Dermis microvascular lymphatic vessel endothelial cell (primary cell): ENCODE measurements around the gene AKT3. TPM values are rescaled to one million over a fixed set of nuclear protein-coding genes. Genes with fewer than 3 reads are reported as not detected.
"Not testable (repeated sequence)": the region's sequence is repeated elsewhere in the genome, so short reads cannot be mapped to it uniquely, and the experiment has no call there.

Source experiments
- DNase-seq, 2 donors: peaks; one replicate each; pipeline versions ENCODE4 v3.0.0 to v3.0.0-alpha.2; 2010; ENCODE audit warnings: low read depth in 2 of 2
- total RNA-seq: library from RNA; depleted of rRNA; stranded (reverse); fragments of >200 nt; gene quantifications from 2 replicates; pipeline ENCODE4 v1.2.1, GENCODE V29; 2014

The AKT3 gene
- total RNA-seq, 1 donor from 2014 or later, result 44.2 TPM

DNA sequence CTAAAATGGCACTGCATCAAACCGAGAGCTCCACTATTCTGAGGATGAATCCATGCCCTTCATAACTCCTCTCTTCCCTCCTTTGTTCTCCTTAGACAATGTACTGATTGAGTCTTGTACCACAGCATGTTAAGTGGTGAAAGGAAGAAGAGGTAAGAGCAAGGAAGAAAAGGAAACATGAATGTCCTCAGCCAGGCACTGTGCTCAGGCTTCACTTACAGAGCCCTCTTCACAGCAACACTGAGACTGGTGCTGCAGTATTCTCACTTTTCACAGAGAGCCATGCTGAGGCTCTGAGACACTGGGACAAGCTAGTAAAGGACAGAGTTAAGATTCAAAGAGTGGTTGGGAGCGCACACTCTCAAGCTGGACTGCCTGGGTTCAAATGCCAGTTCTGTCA lies 143.5 kb downstream of the AKT3 start:
- no peak for DNase-seq

GRCh38 chr1:243705585-243705984 lies 144.5 kb downstream of the AKT3 start:
- DNase-seq, result no peak

DNA sequence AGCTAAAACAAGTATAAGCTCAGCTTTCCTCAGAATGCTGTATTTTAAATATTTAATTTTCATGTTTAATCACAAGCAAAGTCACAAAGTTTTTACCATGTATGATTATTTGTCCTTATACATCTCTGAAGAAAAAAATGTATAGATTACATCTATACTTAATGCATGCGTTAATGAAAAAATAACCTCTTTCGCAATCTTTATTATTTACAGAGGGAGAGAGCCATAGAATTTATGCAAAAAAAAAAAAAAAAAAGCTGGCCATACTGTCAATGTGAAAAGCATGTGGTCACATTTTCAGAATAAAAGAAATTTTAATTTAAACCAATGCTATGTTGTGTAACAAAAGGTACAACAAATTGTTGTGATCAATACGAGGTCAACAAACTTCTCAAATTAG lies 148.2 kb downstream of the AKT3 start:
- no peak for DNase-seq

- no peak for DNase-seq
Observed at GRCh38 chr1:243693800-243694199, 156.2 kb downstream of the AKT3 start.

- no peak for DNase-seq
Observed at GRCh38 chr1:243686159-243686558, 163.9 kb downstream of the AKT3 start.

DNA sequence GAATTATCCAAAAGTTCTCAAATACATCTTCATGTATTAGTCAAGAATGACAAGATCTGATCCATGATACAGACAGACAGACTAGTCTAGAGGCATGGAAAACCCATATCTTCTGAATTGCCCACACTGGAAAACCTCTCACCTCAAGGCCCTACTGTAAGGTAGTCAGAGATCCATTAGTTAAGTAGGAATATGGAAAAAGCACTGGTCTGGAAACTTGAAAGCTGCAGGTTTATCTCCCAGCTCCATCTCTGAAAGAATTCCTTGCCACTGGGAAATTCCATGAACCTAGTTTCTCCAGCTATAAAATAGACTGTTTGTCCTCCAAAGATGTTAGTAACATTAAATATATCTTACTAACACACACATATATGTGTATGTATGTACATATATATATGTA lies 169.2 kb downstream of the AKT3 start:
- no peak for DNase-seq

DNA sequence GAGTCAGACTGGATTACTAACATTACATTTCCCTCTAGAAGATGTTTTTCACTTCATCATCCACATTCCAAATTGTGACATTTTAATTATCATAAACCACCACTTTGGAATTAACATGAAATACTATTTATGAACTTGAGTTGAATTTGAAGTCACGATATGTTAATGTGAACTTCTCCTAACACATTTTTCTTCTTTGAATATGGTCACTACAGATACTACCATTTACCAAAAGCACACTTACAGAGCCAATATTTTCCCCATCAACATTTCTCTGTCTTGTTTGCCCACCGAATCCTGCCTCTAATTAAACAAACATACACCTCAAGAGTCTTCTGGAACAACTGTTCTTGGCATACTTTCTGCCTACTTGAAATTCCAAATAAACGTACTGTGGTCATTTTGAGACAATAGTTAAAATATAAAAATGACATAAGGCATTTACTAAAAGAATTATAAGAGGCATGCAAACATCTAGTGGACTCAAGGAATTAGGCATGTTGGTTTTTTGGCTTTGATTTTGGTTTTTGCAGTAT lies 177.4 kb downstream of the AKT3 start:
- DNase-seq, result no peak

DNA sequence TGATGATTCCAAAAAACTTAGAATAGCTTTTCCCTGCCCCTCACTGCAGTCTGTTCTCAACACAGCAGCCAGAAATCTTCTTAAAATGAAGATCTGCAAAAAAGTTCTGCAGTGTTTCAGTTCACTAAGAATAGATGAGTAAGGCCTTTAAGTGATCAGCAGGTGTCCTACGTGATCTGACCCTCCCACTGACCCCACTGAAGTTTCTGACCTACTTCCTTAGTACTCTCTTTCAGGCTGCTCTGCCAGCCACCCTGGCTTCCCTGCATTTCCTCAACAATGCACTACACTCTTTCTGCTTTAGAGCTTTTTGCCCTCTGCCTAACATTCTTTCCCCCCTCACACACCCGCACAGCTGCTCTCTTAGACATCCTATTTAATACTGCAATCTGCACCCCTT lies 182.5 kb downstream of the AKT3 start:
- DNase-seq, result no peak

DNA sequence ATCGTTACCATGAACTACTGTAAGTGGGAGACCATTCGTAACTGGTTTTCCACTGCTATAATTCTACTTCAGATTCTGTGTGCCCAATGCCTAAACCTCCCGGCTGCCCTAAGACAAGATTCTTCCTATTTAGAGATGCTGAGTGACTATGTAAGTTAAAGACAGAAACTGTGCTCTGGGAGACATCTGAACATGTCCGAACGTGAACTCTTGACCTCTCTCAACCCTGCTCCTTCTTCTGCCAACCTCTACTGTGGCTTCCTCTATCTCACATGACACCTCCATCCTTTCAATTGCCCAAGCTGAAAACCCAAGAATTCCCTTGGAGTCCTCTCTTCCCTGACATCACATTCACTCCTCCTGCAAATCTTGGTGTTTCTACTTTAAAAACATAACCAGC lies 182.9 kb downstream of the AKT3 start:
- DNase-seq, result no peak

DNA sequence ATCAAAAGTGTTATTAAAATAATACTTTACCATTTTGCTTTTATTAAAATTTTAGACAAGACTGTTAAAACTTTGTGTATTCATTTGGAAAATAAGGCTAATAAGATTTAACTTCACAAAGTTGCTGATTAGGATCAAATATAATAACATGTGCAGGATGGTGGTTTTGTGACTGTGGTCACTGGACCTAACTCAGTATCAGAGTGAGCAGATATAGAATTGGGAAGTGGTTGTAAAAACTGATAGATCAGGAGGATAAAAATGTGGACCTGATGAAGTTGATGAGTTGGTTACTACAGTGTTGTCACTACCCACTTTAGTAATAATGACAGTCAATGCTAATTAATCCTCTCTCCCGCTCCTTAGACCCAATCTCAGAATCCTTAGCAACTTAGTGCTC lies 186.4 kb downstream of the AKT3 start:
- no peak for DNase-seq

DNA sequence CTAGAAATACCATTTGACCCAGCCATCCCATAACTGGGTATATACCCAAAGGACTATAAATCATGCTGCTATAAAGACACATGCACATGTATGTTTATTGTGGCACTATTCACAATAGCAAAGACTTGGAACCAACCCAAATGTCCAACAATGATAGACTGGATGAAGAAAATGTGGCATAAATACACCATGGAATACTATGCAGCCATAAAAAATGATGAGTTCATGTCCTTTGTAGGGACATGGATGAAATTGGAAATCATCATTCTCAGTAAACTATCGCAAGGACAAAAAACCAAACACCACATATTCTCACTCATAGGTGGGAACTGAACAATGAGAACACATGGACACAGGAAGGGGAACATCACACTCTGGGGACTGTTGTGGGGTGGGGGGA lies 187.9 kb downstream of the AKT3 start:
- DNase-seq, result not testable (repeated sequence)

- DNase-seq, result no peak
Observed at GRCh38 chr1:243658594-243659105, 191.4 kb downstream of the AKT3 start.

DNA sequence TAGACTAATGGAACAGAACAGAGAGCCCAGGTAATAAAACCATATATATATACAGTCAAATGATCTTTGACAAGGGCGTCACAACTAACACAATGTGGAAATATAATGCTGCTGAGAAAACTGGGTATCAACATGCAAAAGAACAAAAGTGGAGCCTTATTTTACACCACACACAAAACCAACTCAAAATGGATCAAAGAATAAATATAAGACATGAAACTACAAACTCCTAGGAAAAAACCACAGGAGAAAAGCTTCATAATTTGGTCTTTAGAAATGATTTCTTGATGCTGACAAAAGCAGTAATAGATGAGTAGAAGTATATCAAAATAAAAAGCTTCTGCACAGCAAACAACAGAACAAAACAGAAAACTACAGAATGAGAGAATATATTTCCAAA lies 192.2 kb downstream of the AKT3 start:
- DNase-seq, result no peak

DNA sequence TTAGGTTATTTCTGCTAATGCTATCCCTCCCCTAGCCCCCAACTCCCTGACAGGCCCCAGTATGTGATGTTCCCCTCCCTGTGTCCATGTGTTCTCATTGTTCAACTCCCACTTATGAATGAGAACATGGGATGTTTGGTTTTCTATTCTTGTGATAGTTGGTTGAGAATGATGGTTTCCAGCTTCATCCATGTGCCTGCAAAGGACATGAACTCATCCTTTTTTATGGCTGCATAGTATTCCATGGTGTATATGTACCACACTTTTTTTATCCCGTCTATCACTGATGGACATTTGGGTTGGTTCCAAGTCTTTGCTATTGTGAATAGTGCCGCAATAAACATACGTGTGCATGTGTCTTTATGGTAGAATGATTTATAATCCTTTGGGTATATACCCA lies 200.5 kb downstream of the AKT3 start:
- not testable (repeated sequence) for DNase-seq

DNA sequence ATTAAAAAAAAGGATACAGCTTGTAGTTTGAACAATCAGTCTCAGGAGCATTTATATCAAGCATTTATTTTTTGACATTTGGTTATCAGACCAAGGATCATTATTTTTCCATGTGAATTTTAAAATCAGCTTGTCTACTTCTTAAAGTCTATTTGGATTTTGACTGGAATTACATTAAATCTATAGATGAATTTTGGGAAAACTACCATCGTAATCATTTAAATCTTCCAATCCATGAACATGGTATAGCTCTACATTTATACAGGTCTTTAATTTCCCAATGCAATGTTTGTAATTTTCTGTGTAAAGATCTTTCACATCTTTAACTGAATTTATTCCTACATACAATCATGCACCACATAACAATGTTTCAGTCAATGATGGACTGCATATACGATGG lies 203.2 kb downstream of the AKT3 start:
- no peak for DNase-seq

DNA sequence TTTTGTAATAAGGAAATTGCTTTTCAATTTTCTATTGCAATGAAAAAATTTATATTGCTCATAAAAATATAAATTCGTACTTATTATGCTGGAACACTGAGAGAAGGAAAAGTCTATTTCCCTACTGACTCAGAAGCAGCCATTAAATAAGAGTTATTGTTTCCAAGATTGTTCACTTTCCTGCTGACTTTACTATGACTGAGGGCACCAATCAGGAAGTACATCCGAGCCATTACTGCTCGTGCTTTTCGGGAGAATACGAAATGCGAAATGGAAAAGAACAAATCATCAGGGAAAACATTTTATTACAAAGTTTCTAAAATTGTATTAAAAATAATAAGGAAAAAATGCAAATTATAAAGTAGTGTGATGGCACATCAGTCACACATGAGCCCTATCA lies 204.8 kb downstream of the AKT3 start:
- peak; percentile 52 to 83 for DNase-seq

DNA sequence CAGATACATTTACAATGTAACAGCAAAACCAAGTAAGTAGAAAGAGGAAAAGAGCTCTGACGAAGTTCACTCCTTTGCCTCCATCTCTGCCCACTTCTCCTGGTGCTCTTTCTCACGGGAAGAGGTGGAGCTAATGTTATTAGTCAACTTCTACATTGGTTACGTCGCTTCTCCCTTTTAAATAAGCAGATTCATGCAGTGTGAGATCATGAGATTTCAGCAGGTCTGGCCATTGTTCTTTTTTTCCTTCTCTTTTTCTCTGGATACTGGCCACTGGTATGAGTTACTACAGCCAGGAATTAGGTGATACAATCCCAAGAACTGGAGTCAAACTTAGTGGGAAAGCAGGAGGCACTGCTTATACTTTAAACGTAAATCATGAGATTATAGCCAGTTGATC lies 207.1 kb downstream of the AKT3 start:
- DNase-seq, result peak in 1 of 2 donors; percentile 52

DNA sequence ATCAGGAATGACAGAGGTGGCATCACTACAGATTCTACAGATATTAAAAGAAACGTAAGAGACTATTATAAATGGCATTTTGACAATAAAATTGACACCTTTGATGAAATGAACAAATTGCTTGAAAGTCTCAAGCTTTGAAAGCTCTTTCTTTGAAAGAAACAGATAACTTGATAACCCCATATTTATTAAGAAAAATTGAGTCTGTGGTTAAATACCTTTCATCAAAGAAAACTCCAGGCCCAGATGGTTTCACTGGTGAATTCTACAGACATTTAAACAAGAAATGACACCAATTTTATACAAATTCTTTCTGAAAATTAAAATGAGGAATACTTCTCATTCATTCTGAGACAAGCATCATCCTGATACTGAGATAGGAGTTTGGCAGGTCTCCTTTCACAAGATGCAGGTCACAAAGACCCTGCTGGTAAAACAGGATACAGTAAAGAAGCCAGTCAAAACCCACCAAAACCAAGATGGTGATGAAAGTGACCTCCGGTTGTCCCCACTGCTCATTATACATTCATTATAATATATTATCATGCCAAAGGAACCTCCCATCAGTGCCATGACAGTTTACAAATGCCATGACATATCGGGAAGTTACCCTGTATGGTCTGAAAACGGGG lies 210.9 kb downstream of the AKT3 start:
- no peak for DNase-seq

GRCh38 chr1:243638186-243638585 lies 211.9 kb downstream of the AKT3 start:
- DNase-seq, result no peak

GRCh38 chr1:243628476-243628907 lies 221.6 kb downstream of the AKT3 start:
- DNase-seq, result peak in 1 of 2 donors; percentile 29

DNA sequence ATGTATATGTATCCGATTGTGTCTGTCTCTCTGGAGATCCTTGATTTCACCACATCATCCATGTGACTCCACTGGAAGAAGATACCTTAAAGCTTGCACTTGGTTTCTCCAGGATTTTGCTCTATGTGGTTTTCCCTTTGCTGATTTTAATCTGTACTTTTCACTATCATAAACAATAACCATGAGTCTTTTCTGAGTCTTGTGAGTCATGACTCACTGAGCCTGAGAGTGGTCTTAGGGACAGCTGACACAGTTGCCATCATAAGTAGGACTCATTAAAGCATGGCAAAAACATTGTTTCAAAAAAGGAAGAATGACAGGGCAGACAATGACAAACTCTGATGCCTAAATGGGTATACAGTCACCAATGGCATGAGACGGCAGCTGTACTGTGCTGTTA lies 226.2 kb downstream of the AKT3 start:
- DNase-seq, result peak in 1 of 2 donors; percentile 59

- DNase-seq, result no peak
Observed at GRCh38 chr1:243621973-243622372, 228.1 kb downstream of the AKT3 start.

DNA sequence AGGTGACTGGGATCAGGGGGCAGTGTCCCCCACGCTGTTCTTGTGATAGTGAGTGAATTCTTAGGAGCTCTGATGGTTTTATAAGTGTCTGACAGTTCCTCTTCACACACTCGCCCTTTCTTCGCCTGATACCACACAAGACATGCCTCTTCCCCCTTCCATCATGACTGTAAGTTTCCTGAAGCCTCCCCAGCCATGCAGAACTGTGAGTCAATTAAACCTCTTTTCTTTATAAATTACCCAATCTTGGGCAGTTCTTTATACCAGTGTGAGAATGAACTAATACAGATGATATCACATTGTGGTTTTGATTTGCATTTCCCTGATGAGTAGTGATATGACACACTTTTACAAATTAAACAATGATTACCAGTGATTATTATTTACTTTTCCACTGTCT lies 229.9 kb downstream of the AKT3 start:
- no peak for DNase-seq

GRCh38 chr1:243609698-243610097 lies 240.3 kb downstream of the AKT3 start:
- no peak for DNase-seq
